ENCODE results near the gene MYH10.

Gene MYH10

GRCh38 chr17:8490256-8491023 lies 140.1 kb downstream of the MYH10 start:
- peak; percentile 54 for DNase-seq

DNA sequence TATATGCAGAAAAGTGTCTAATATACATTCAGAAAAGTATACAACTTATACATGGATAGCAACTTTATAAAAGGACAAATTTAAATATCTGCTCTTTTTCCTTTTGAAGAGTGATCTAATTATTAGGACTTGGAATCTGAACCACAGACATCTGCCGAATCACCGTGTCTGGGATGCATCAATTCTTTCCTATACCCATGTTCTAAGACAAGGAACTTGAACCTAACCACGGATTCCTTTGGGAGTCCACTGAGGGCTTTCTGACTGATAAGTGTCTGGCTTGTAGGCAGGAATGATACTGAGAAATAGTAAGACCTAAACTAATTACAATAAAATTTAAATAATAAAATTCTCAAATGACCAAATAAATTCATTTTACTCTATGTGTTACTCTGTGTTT lies 140.7 kb downstream of the MYH10 start:
- DNase-seq, result no peak

- no peak for DNase-seq
Observed at GRCh38 chr17:8488901-8489300, 141.6 kb downstream of the MYH10 start.

DNA sequence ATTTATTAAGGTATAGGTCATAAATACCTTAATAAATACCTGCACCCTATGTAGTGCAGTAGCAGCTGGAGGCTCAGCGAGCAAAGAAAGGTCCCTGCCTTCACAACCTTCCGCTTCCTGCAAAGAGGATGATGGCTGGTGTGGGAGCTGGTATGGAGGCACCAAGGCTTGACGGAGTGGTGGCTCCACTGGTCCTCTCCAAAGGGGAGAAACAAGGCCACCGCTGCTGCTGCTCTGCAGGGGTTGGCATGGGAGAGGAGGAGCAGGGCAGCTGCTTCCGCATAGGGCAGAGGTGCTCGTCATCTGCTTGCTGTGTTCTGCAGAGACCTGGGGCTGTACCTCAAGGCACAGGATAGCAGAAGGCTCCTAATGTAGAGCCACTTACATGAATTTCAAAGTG lies 142.0 kb downstream of the MYH10 start:
- DNase-seq, result no peak

DNA sequence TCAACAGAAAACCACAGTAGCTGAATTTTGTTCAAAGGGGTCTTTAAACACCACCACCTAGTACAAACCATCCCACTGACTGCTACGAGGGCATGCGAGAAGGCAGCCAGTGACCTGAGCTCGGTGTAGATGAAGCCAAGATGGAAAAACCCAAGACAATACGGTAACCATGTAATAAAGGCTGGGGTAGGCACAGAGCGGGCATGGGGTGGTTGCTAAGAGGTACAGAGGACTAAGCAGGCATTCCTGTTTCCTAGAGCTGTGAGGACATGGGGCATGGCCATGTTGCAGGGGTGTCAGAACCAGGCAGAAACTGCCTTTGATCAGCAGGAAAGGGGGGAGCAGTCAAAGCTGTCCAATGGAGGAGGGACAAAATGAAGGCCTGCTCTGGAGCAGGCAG lies 142.8 kb downstream of the MYH10 start:
- DNase-seq, result no peak

- DNase-seq, result no peak
Observed at GRCh38 chr17:8487130-8487645, 143.3 kb downstream of the MYH10 start.

DNA sequence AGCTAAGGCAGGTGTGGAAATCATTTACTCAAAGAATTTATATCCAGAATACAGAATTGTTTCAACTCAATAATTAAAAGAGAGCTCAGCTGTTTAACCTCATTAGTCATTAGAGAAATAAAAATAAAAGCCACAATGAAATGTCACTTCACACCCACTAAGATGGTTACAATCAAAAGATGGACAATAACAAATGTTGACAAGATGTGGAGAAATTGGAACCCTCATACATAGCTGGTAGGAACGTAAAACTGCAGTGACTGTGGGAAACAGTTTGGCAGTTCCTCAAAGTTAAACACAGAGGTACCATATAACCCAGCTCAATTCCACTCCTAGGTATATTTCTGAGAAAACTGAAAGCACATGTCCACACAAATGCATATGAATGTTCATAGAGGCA lies 145.0 kb downstream of the MYH10 start:
- DNase-seq, result no peak

DNA sequence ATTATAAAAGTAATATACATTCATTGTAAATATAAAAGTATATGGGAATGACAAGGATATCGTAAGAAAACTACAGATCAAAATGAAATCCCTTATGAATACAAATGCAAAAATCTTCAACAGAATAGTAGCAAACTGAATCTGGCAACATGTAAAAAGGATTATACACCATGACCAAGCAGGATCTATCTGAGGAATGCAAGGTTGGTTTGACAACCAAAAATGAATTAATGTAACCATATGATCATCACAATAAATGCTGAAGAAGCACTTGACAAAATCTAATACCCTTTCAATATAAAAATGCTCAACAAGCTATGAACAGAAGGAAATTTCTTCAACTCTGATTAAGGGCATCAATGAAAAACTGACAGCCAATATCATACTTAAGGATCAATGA lies 146.1 kb downstream of the MYH10 start:
- DNase-seq, result no peak

DNA sequence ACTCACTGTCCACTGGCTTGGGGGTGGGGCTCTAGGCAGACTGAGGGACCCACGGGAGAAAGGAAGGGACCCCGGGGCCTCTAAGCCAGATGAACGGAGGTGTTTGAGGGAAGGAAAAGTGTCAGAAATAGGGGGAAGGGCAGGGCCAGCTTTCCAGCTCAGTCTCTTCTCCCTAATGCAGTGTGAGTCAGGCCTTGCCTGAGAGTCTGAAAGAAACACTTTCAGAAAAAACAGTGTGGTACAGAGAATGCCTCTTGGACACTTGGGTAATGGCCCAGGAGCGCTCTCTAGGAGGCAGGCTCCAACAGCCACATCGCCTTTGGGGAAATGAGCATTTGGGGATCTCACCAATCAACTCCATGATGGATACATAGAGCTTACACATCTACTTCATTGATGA lies 148.0 kb downstream of the MYH10 start:
- no peak for DNase-seq

DNA sequence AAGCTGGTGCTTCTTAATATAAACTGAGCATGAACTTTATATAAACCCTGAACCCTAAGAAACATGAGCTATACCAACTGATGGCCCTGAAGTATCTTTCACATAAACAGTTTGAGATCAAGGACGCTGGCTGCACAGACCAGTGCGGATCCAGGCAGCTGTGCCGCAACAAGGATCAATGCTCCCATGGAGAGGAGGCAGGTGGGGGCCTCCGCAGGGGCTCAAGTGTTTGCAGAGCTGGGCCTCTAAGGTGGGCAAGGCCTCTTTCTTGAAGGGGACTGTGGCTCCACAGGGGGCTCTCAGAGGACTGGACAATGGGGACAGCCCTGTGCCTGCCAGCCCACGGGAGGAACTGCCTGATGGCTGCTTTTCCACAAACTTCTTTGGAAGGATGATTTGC lies 148.8 kb downstream of the MYH10 start:
- no peak for DNase-seq

DNA sequence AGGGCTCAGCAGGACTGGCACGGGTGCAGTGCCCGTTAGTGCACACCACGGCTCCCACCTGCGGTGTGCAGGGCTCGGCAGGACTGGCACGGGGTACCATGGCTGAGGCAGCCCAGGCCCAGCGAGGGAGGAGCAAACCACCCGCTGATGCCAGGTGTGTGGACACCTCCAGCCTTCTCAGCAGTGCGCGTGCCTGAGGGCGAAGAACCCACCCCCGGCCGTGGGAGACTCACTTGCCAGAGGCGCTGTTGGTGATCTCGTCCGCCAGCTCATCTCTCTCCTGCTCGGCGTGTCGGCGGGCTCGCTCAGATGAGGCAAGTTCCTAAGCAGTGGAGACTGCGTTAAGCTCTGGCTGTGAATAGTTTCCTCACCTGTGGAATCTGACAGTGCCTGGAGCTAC lies 149.4 kb downstream of the MYH10 start:
- DNase-seq, result no peak

DNA sequence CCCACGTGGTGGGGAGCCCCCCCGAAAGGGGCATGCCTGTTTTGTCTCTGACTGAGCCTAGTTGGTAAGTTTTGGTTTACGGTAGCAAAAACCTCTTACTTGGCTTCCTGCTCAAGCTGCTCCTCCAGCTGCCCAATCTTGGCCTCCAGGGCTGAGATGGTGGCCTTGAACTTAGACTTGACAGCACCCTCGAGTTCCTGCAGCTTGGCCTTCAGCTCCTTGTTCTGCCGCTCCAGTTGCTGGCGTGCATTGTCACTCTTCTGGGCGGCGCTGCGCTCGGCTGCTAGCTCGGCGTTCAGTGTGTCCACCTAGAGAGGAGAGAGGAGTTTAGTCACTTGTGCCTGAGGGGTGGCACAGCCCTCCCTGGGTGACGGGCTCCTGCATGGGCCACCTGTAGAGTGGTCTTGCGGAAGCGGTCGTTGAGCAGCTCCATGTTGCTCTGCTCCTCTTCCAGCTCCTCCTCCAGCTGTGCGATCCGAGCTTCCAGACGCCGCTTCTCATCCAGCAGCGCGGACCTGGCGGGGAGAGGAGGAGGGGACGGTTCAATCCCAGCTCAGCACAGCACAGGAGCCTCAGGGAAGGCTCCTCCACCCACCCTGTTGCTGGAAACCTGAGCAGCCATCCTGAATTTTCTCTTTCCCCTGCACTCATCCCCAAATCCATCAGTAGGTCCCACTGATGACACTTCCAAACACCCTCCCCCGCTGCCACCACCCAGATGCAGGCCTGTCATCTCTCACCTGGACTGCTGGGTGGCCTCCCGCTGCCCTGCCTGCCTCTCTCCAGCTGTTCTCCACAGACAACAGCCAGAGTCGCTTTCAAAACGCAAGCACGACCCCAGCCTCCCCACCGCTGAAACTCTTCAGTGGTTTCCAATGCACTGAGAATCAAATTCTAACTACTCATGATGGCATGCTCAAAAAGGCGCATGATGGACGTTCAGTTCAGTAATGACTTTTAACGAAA lies 150.2 kb downstream of the MYH10 start:
- DNase-seq, result no peak

DNA sequence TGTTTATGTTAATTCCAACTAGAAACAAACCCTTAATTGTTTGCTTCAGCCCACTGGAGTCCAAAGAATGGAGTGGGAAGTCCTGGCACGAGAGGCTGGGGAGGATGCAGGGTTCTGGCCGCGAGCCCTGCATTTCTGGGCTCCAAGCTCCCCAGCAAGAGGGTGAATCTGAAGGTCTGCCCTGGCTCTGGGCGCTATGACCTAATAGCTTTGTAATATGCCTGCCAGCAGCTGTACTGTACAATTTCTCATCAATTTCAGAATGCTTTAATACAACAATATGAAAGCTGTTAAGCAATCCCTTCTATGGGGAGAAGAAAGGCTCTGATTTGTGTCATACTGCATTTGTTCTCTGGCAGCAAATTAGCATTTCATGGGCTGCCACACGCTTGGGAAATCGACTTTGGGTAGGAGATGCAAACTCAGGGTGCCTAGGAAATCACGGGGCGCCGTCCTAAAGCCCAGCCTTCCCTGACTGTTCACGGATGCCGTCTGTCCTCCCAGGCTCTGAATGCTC lies 151.0 kb downstream of the MYH10 start:
- no peak for DNase-seq

DNA sequence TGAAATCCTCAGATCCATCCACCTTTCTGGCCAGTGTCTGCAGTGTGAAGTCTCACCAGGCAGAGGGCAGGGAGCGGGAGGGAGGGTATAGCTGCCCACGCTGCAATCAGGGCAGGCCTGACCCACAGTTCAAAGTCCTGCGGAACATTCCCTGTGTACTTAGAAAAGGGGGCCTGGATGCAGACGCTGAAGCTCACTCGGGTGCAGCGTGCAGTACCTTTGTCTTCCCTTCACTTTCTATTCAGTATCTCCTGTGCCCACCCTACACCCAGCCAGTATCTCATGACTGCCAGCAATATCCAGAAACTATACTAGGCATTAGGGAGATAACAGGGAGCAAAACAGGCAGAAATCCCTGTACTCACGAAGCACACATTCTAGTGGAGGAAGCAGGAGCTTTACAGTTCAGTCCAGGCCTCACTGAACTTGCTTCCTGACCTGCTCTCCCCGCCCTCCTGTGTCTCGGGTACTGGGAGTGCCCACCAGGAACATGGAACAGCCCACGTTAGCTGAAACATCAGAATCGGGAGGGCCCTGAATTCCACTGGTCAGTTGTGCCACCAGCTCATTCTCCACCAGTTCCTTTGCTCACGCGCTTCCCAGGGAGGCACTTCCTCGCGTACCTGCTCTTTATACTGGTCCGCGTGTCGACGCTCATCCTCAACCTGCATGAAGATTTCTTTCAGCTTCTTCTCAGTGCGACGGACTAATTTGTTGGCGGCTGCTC lies 152.6 kb downstream of the MYH10 start:
- DNase-seq, result no peak

- DNase-seq, result no peak
Observed at GRCh38 chr17:8477171-8477570, 153.4 kb downstream of the MYH10 start.

DNA sequence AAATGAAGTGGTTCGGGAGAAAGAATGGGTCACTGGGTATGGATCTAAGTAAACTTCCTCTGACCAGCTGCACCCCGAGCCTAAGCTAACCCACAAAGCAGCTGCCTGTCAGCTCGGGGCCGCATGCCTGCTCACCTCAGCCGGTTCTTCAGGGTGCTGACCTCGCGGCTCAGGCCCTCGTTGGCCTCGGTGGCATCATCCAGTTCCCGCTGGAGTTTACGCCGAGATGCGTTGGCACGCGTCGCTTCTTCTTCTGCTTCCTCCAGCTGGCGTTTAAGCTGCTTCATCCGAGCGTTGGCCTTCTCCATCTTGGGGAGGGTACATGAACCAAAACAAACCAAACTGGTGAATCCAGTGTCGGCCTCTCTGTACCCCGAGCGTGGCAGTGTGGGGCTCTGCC lies 153.8 kb downstream of the MYH10 start:
- no peak for DNase-seq

- no peak for DNase-seq
Observed at GRCh38 chr17:8475781-8476180, 154.7 kb downstream of the MYH10 start.

GRCh38 chr17:8475227-8475626 lies 155.3 kb downstream of the MYH10 start:
- no peak for DNase-seq

GRCh38 chr17:8474826-8475225 lies 155.7 kb downstream of the MYH10 start:
- no peak for DNase-seq

DNA sequence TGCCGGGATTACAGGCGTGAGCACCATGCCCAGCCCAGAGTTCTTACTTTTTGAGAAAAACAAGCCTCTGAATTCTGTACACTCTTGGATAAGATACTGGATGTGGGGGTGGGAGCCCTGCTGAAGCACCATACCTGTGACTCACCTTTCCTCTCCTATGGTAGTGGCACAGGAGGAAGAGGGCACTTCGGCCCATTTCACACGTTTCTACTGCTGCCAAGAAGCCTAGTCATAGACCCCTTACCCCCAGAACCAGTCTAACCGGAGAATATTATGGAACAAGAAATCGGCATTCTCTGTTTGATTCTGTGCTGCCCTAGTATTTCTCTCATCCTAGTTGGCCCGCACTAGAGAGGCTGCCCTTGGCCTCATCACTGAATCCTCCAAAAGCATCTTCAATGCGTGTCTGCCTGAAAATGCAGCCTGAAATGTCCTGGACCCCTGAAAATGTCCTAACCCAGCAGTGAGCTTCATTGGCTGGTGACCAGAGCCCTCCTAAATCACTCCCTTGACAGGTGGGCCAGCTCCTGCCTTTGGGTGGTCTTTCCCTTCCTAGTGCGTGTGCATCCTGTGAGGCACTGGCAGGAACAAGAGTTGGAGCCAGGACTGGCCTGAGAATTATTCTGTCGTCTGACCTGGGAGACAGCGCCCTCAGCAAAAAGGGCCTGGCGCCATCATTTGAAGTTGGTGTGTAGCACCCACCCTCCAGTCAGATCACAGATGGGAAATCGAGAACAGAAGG lies 156.9 kb downstream of the MYH10 start:
- no peak for DNase-seq

GRCh38 chr17:8472663-8473062 lies 157.9 kb downstream of the MYH10 start:
- DNase-seq, result no peak

GRCh38 chr17:8470447-8471047 lies 160.0 kb downstream of the MYH10 start:
- DNase-seq, result no peak

Data from DMS53 (cell line).